ENCODE results near the gene SPATA22.
A peak's percentile ranks its signal among the peaks of the same experiment; 100 is the strongest.
"Not testable (repeated sequence)": the region's sequence is repeated elsewhere in the genome, so short reads cannot be mapped to it uniquely, and the experiment has no call there.

SPATA22 gene, protein sequence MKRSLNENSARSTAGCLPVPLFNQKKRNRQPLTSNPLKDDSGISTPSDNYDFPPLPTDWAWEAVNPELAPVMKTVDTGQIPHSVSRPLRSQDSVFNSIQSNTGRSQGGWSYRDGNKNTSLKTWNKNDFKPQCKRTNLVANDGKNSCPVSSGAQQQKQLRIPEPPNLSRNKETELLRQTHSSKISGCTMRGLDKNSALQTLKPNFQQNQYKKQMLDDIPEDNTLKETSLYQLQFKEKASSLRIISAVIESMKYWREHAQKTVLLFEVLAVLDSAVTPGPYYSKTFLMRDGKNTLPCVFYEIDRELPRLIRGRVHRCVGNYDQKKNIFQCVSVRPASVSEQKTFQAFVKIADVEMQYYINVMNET

DNA sequence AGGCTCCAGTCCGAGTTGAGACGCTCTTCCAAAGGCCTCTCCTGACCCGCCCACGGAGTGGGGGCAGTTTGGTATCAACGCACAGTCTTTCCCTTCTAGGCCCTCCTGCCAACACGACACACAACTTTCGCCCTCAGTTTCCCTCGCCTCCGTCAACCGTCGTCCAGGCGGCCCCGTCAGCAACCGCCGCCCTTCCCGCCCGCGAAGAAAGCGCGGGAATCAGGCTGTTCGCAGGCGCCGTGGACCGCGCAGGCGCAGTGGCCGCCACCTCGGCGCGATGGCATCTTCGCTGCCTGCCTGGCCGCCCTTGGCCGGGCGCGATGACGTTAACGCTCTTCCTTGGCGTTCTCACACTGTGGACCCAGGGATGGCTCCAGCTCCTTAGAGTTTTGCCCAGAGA lies at the start of gene SPATA22:
Gene SPATA22 (minus strand): TSS at position 221 of the 400 bp plus-strand sequence. CDS start 2,494 bp downstream, outside the sequence.
- no peak for FAIRE-seq

DNA sequence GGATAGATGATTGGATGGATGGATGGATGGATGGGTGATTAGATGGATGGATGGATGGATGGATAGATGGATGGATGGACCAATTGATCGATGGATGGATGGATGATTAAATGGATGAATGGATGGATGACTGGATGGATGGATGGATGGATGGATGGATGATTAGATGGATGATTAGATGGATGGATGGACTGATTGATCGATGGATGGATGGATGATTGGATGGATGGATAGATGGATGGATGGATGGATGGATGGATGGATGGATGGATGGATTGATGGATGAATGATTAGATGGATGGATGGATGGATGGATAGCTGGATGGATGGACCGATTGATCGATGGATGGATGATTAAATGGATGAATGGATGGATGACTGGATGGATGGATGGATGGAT lies 47.9 kb upstream of the SPATA22 start:
- not testable (repeated sequence) for FAIRE-seq

DNA sequence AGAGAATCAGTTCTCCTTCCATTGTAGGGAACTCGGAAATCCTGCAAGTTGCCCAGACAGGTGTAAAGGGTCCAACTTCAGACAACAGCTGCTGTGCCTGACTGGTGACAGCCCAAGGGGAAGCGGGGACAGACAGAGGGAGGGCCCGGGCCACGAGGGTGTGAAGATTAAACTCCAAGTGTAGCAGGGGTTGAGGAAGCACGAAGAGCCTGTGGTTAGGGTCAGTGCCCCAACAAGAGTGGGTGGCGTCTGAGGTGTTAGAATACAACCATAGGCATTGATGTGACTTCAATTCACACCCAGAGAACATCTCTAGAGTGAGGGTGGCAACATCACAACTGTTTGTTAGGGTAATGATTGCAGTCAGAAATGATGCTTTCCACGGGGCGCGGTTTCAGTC lies 43.3 kb upstream of the SPATA22 start:
- no peak for FAIRE-seq

DNA sequence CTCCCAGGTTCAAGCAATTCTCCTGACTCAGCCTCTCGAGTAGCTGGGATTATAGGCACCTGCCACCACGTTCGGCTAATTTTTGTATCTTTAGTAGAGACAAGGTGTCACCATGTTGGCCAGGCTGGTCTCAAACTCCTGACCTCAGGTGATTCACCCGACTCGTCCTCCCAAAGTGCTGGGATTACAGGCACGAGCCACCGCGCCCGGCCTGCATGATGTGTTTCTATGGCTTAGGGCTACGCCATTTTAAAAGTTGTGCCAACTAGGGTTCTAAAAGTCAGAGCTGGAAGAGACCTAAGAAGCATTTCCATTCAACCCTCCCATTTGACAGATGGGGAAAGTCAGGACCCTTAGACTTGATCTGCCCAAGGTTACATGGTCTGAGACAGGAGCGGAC lies 42.5 kb upstream of the SPATA22 start:
- not testable (repeated sequence) for FAIRE-seq

DNA sequence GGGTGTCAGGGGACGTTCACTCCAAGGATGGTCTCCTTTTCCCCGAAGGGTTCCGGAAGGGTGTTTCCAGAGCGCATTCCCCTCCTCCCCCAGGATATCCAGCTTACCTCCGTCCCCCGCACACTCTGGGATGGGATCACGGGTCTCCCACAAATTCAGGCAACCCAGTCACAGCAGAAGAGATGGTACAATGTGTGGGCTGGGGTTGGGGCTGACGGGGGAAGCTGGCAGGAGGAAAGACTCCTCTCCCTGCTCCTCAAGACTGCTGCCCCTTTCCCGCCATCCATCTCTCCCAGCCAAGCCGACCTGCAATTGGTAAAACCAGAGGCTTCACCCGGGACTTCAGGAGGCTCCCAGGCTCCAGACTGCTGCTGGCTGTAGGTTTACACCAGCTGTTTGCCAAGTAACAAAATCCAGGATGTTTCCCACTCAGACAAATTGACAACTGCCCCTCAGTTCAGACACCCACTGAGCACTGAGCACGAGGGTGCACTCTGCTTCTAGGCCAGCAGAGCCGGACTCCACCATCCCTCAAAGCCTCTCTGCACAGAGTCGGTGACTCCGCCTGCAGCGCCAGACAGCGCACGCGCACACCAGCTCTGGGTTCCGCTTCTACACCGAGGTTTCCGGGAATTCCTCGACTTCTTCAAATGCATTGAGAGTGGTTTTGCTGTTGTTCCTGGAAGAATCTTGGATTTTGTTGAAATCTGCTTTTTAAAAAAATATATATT lies 41.9 kb upstream of the SPATA22 start:
- no peak for FAIRE-seq

DNA sequence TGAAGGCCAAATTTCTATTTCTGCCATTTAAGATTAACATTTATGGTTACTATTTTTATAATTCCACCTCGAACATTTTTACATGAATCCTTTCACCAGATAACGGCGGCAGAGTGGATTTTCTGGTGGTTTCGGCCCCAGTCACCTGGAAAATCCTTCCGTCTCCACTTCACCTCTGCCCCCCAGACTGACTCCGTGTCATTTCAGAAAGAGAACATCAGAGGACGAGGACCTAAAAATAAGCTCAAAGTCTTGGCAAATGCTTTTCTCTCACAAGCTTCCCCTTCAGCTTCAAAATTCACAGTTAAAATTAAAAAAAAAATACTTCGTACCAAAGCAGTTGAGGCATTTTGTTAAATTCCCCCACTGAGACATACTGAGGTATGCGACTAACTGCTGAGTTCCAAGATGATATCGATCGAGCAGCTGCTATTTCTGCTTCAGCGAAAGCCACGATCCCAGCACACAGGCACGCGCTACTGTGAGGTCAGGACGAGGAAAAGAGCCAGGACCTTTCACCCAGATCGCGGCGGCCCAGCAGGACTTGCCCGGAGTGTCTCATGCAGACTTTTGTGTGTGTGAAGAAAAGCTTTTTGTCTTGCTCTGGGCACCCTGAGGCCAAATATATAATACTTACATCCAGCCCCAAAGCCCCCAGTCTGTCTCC lies 41.0 kb upstream of the SPATA22 start:
- FAIRE-seq = no peak

DNA sequence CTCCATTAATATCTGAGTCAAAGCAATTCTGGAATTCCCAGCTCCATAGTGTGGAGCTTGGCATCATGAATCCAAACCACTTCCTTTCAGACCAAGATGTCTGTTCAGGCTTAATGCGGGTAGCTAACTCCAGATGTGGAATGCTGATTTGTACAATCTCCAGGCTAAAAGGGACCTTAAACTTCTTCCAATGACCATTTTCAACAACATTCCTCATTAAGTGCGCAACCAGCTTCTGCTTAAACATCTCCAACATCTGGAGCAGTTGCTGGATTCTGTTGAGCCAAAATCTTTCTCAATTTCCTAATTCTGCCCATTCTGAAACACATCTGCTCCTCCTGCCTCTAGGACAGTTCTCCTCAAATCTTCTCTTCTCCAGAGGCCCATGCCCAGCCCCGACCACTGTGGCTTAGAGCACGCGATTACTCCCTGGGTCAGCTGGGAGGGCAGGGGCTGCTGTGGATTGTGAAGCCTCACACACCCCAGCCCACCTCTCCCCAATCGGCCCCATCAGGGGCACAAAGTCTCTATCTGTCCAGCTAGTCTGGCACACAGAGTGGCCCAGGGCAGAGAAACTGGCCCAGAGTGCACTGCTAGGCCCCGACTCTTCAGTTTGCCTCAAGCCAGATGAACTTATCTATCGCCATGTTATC lies 40.4 kb upstream of the SPATA22 start:
- no peak for FAIRE-seq

DNA sequence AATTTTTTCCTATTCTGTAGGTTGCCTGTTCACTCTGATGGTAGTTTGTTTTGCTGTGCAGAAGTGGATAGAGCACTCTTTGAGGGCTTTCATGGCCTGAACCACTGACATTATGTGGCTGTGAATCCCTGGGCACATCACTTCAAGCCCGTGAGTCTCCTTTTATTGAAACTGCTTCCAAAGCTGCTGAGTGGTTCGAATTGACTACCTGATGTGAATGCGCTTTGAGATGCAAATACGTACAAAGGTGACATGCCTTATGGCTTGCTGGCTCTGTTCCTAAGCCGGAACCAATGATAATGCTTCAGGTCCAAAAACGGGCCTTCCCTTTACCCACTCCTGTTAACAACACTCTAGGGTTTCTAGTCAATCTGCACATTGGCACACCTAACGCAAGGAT lies 38.5 kb upstream of the SPATA22 start:
- FAIRE-seq = no peak

DNA sequence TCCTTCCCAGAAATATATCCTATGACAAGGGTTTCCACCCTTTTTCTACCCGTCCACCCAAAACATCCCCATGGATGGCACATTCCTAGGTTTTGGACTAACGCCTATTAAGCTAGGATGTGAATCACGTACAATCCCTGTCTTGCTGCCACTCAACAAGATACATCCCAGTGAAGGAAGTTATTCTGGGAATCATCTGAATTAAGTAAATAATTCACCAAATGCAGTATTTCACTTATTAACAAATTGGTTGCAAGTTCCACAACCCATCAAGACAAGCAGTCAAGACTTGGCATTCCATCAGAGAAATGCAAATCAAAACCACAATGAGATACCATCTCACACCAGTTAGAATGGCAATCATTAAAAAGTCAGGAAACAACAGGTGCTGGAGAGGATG lies 36.2 kb upstream of the SPATA22 start:
- FAIRE-seq = no peak

DNA sequence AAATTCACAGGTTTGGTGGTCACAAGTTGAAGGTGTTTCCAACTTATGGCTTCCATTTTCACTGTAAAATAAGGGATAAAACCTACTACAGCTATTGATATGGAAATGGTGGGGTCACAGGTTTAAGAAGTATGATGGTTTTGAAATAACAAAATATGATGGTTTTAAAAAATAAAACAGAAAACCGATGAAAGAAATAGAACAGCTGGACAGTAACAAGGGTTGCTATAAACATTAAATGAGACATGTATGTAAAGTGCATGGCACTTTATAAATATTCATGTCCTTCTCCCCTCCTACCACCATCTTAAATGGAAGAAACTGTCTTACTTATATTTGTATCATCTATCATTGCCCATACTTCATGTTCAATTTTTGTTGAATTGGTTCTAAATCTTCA lies 35.5 kb upstream of the SPATA22 start:
- FAIRE-seq = no peak

DNA sequence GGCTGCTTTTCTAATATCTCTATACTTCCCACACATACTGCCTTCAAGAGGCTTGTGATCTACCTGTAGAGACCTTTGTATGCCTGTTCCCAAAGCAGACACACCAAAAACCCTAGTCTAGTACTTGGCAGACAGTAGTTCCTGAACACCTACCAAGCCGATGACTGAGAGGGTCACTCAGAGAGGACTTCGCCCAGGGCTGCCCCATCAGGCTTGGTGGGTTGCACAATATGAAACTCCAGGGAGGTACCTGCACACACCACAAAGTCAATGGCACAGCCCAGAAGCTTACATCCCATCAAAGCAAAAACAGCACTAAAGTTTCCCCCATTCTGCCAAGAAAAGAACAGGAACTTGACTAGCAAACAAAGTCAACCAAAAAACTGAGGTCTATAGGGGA lies 34.4 kb upstream of the SPATA22 start:
- no peak for FAIRE-seq

DNA sequence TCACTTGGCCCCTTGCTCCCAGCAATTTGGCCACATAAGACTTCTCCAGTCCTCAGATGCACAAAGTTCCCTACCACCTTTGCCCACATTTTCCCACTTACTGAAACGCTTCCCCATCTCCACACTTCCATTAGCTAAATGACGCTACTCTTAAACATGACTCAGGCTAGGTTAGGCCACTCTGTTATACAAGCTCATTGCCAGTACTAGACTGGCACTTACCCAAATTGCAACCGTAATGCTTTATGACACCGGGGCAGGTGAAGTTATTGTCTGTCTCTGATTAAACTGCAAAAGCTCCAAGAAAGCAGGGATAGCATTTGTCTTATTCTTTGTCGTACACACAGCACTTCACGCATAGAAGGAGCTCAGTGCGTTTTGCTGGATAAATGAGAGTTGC lies 33.4 kb upstream of the SPATA22 start:
- FAIRE-seq = no peak

DNA sequence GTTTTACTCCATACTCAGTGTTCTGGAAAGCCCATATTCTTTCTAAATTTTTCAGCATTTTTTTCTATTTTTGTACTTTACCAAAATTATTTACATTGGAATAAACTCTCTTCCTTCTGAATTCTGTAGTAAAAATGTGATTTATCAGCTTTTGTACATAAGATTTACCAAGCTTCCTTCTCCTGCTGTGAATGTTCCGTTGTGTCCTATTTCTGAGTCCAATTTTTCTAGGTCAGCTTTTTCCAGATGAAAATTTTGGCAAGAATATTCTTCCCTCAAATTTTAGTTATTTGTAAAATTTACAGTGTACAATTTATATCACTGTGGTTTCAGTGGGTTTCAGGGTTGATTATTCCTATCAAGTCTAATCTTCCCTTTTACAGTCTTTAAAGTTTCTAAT lies 31.7 kb upstream of the SPATA22 start:
- FAIRE-seq = no peak

DNA sequence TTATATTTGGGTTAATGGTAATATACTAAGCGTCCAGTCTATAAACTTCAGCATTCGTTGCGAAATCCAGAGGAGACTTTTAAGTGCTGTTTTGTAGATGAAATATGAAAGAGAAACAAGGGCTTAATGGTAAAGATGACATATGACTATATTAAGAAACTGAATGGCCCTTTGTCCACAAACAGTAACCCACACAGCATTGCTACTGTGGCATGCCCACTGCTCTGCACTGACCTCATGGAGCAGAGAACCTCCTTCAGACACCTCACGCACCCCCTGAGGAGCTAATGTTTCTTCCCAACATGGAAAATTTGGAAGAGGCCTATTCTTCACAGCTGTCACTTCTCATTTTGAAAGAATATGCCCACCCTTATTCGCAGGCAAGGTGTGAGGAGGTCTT lies 30.8 kb upstream of the SPATA22 start:
- no peak for FAIRE-seq

DNA sequence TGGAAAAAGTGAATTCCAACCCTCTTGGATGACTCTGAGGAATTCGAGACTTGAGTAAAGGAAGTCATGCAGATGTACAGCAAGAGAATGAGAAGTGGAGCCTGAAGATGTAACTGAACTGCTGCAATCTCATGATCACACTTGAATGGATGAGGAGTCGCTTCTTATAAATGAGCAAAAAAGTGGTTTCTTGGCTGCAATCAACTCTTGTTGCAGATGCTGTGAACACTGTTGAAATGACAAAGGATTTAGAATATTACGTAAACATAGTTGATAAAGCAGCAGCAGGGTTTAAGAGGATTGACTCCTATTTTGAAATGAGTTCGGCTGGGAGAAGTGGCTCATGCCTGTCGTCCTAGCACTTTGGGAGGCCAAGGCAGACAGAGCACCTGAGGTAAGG lies 29.7 kb upstream of the SPATA22 start:
- FAIRE-seq = no peak

DNA sequence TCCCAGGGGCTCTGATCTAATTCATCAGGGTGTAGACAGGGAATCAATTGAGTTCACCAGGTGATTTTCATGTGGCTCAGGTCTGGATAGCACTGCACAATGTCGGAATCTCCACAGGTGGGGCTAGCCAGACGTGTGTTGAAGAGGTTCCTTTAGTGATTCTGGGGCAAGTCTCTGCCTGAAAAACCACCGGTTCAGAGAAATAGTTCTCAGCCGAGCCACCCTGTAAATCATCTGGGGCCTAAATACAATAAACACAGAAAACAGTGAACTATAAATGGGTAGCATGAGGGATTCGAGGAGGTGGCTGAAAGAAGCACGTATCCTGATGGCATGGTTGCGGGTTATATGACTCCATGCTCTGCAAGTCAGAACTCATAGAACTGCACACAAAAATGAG lies 25.5 kb upstream of the SPATA22 start:
- no peak for FAIRE-seq

DNA sequence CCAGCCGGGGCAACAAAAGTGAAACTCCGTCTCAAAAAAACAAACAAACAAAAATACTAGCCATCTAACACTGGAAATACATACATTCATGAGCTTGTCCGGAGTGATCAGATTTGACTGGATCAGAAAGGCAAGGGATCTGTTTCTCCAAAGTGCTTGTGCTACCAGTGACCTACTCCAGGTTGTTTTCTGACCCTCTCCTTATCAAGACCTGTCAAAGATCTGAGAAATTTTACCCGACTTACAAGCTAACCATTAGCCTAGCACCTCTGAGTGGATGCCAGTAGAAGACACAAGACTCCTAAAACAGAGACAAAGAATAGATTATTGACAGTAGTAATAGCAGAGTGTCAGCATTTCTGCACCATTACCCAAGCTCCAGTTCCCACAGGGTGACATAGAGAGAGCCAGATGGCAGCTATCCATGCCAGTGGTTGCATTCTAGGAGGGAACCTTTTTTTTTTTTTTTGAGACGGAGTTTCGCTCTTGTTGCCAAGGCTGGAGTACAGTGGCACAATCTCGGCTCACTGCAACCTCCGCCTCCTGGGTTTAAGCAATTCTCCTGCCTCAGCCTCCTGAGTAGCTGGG lies 14.0 kb upstream of the SPATA22 start:
- FAIRE-seq = no peak

DNA sequence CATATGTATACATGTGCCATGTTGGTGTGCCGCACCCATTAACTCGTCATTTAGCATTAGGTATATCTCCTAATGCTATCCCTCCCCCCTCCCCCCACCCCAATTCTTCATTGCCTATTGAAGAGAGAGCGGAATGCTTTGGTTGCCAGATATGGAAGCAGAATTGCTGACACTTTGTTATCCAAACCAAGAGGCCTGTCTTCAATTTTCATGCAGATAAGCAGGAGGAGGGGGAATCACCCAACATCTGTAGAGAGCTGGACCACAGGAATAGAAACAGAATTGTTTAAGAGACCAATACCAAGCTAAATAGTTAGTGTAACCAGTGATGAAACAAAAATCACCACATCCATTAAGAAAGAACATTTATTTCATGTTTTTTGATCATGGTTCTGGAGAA lies 11.2 kb upstream of the SPATA22 start:
- no peak for FAIRE-seq

DNA sequence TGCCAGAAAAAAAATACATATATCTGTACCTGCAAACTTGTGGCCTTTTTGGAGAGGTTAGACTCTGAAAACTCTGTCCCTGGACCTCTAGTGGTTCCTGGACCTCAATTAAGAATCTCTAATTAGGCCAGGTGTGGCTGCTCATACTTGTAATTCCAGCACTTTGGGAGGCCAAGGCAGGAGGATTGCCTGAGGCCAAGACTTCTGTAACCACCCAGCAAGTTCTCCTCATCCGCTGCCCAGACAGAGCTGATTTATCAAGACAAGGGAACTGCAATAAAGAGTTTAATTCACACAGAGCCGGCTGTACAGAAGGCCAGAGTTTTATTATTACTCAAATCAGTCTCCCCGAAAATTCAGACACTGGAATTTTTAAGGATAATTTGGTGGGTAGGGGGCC lies 8.4 kb upstream of the SPATA22 start:
- FAIRE-seq = no peak

DNA sequence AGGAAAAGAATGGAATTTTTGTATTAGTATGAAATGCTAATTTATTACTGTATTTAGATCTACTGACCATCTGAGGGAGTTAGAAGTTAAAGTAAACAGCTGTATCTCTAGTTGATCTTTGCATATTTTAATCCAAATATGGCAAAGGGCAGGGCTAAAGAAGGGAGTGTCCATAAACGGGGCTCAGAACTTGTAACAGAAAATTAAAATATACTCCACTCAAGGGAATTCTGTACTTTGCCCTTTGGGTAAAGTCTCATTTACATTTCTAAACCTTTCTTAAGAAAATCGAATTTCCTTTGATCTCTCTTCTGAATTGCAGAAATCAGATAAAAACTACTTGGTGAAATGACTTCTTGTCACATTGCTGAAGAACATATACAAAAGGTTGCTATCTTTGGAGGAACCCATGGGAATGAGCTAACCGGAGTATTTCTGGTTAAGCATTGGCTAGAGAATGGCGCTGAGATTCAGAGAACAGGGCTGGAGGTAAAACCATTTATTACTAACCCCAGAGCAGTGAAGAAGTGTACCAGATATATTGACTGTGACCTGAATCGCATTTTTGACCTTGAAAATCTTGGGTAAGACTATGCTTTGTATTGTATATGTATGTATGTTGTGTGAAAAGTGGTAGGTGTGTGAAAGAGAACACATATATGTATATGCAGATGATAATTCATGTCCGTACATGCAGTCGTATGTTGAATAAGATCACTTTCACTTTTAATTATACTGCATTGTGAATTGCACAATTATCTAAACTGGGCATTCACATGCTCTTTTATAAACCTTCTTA lies 4.4 kb upstream of the SPATA22 start, which contains the start of gene ASPA:
Gene ASPA (plus strand): TSS at position 186 of the 799 bp plus-strand sequence. CDS start 163 bp downstream, at position 349.
- peak; percentile 61 for FAIRE-seq

DNA sequence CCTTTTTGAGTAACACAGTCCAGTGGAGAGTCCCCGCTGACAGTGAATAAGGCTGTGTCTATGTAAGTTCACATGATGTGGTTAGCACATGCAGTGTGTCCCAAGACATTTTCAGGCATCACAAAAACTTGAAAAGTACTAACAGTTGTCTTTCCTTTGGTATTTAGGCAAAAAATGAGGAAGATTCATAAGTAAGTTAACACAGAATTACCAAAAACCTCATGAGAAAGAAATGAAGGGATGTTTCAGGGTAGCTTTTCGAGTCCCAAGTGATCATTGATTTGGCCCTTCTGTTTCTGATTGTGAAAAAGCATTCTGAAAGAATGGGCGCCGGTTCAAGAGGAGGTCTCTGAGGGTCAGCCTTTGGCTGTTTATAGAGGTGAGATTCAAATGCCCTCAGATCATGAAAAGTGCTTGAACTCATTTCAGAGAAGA lies 3.6 kb upstream of the SPATA22 start:
- FAIRE-seq = no peak

DNA sequence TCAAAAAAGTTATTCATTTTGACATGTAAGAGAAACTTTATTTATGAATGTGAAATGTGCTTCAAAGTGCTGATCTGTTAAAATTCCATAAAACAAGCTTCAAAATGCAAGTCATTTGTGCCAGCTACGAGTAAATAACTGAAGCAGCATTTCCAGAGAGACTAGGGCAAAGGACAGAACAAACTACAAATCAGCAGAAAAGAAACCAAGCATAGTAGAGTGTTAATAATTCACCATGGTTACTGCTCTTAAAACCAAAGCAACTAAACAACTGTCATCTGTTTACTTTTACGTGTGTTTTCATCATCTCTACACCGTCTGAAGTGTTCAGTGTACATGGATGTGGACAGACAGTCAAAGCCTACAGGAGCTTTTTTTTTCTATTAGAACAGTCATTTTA lies 2.6 kb upstream of the SPATA22 start:
- peak; percentile 85 for FAIRE-seq
